ENCODE measurements around the gene KRT84.
"Not testable (repeated sequence)": the region's sequence is repeated elsewhere in the genome, so short reads cannot be mapped to it uniquely, and the experiment has no call there.

The KRT84 gene

DNA sequence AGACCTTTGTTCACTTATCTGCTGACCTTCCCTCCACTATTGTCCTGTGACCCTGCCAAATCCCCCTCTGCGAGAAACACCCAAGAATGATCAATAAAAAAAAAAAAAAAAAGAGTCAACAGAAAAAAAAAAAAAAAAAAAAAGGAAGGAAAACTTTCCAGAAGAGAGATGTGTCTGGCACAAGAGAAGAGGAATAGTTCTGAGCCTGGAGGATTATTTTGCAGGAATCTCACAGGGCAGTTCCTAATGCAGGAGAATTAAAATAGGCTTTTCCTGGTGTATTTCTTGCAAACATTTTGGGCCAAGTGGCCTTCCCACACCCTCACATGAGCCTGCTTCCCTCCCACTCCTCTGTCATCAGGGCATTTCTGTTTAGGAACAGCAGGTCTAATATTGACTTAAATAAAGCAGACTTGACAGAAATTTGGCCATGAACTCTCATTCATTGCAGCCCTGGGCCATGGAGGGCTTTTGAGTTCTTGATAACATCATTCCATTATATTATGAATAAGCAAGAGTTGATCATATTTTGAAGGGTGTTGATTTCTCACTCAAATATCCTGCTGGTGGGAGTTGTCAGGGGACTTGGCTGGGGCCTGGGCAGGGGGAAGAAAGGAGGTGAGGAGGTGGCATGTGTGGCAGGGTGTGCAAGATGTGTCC, 25.3 kb upstream of the KRT84 start:
- not testable (repeated sequence) for DNase-seq

DNA sequence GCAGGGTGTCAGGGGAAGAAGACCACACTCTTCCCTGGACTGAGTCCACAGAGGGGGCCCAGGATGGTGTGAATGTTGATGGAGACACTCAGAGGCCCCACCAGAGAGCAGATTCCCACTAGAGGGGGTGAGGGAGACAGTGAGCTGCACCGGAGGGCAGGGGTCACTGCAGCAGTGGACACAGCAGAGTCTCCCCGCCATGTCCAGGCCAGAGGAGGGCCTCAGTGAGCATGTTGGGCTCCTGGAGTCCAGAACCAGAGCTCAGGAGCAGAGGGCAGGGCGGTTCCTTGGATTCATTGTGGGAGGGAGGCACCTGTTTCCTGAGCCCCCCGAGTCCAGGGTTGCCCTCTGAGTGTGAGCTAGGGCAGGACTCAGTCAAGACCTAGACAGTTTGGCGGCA, 22.5 kb upstream of the KRT84 start:
- DNase-seq: no peak

DNA sequence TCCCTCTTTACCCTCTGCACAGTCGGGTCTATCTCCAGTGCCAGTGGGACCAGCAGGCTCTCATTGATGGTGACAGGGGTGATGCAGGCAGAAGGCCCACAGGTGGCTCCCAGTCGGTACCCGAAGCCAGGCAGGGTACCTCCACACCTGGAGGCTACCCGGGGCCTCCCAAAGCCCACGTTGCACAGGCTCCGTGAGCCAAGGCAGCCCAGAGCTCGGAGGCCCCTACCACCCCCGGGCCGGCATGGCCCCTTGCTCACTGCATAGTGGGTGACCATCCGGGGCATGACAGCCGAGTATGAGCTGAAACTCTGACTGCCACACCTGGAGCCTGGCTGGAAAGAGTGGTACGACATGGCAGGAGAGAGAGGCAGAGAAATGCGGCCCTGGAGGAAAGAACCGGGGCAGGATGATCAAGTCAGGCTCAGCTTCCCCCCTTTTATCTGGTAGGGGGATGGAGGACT, 20.5 kb upstream of the KRT84 start, which contains the start of gene KRT82:
Gene KRT82 (minus strand): TSS at position 414 of the 464 bp plus-strand sequence. CDS start 58 bp downstream, at position 356.
- DNase-seq: no peak

DNA sequence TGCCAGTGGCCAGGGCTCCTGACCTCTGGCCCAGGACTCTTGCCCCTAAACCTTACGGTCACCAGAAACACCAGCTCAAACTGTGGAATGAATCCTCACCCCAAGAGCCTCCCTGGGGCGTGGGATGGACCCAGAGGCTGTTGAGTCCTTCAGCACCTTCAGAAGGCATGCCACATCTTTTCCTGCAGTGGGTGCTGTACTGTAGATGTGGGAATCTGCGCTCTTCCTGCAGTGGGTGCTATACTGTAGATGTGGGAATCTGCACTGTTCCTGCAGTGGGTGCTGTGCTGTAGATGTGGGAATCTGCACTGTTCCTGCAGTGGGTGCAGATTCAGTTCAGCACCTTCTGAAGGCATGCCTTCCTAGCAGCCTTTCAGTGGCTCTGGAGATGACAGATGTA, 19.5 kb upstream of the KRT84 start:
- DNase-seq: no peak

DNA sequence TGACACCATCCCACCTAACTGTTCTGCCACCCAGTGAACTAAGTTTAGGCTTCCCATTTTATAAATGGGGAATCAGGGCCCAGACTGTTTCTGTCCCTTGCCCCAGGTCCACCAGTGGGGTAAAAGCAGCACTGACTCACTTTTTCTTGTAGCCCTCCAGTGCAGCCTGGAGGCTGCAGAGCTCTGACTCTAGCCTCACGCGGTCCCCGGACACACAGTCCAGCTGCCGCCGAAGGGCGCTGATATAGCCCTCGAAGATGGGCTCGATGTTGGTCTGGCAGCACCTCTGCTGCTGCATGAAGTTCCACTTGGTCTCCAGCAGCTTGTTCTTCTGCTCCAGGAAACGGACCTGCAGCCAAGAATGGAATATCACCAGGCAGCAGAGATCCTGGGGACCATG, 18.1 kb upstream of the KRT84 start:
- DNase-seq: no peak

DNA sequence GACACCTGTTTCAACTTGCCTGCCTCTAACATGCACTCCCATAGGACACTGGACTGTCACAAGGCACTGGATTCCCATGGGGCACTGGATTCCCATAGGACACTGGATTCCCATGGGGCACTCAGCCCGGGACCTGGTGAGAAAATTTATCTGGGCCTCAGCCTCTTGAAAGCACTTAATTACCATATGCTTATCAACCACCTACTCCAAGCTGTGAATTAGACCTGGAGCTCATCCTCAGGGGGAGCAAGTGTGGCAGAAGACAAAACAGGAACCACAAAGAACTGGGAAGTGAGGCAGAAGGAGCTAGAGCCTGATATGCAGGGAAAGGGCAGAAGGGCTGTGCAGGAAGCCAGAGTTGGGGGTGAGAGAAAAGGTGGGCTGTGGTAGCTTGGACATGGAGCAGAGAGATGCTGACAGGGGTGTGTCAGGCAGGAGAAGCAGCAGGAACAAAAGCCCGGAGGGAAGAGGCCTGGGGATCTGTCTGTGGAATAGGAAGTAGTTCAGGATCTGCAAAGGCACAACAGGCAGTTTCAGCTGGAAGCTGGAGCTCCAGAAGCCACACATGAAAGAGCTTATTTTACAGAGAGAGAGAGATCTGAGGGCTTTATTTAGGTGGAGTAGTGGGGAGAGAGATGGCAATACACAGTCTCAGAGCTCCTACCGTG, 17.6 kb upstream of the KRT84 start:
- DNase-seq: no peak

DNA sequence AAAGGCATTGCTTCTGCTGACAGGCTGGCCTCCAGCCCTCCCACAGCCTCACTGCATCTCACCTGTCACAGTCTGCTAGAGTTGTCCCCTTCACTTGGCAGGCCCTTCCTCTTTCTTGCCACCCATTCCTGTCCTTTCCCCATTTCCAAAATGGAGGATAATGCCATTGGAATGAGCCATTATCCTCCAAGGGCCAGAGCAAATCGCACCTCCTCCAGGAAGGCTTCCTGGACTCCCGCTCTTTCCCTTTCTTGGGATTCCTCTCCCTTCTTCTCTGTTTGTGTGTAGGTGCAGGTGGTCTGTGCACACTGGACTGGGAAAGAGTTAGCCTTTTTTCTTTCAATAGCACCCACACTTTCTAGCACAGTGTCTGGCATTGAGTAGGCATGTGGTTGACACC, 16.9 kb upstream of the KRT84 start:
- no peak for DNase-seq

DNA sequence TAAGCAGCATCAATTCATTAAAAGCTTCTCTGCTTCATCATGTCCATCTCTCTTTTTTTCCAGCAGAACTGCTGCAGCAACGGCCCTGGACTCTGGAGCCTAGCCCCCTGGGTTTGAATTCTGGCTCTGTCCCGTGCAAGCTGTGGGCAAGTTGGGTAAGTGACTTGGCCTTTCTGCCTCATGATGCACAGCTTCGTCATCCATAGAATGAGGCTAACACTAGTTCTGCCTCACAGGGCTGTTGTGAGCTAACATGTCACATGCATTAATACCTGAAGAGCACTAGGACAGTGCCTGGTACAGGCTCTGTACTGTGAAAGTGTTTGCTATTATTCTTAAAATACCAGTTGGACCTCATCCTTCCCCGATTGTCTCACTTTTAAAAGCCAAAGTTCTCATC, 16.5 kb upstream of the KRT84 start:
- no peak for DNase-seq

DNA sequence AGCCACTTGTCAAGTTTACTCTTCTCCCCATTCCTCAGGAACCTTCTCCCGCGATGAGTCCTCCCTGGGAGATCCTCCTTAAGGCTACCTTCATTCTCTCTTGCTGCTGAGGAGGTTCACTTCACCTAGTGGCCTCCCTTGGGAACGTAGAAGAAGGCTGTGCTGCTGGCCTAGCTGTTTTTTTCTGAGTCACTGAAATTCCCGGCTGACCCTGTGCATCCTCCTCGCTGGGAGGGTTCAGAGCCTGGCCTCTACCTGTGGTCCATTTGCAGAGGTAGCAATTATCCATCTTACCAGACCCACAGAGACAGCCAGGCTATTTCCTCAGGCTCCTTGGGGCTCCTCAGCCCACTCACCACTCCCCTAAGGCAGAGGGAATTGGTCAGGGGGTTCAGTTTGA, 16.1 kb upstream of the KRT84 start:
- no peak for DNase-seq

DNA sequence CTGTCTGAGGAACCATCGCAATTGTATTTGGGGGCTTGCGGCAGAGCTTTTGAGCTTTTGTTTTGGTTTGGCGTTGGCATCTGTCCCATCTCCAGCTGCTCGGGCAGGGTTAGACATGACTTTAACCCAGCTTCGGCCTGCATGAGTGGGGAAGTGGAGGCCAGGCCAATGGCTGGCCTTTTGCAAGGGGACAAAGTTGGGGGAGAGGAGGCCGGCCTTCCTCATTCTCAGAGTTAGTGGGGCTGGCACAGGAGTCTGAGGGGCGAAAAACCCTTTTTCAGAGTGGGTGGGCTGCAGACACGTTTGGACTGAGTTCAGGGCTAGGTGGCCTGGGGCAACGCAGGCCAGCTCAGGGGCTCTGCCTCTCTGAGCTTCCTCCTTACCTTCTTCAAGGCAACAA, 15.5 kb upstream of the KRT84 start:
- no peak for DNase-seq

DNA sequence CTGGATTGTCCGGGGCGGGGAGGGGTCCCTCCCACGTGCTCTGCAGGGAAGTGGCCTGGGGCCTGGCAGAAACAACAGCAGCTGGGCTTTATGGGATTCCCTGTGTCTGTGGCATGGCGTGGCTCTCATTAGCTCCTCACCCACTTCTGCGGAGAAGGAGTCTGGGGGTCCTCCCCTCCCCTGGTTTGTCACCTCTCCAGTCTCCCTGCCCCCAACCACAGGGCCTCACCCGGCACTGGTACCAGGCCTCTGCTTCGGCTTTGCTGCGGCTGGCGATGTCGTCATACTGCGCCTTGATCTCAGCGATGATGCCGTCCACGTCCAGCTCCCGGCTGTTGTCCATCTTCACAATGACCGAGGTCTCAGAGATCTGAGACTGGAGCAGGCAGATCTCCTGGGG, 14.3 kb upstream of the KRT84 start:
- no peak for DNase-seq

DNA sequence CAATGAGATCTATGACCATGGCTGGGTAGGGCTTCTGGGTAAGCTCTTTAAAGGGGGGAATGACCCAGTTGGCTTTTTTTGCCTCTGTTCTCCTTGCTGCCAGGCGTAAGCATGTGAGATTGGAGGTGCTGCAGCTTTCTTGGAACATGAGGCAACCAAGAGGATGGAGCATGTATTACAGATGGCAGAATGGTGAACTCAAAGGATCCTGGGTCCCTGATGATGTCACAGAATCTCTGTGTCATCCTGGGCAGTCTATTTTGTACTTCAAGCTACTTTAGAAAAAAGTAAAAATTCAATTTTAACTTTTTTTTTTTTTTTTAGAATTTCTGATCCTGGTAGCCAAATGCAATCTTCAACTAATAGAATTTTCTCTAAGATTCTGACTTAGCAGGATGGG, 12.7 kb upstream of the KRT84 start:
- DNase-seq: no peak

DNA sequence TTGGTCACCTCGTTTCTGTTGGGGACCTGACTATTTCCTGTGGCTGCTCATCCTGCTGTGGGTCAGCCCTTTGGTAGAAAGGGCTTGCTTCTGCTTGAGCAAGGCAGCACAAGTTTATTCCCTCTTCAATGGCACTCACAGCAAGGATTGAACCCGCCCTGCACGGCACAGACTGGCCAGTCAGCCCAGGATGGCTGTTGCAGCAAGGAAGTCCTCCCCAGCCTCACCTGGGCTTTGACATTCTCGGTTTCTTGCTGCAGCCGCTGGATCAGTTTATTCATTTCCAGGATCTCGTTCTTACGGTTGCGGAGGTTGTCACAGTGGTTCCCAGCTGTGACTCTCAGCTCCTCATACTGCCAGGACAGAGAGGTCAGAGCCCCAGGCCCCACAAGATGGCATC, 11.2 kb upstream of the KRT84 start:
- no peak for DNase-seq

DNA sequence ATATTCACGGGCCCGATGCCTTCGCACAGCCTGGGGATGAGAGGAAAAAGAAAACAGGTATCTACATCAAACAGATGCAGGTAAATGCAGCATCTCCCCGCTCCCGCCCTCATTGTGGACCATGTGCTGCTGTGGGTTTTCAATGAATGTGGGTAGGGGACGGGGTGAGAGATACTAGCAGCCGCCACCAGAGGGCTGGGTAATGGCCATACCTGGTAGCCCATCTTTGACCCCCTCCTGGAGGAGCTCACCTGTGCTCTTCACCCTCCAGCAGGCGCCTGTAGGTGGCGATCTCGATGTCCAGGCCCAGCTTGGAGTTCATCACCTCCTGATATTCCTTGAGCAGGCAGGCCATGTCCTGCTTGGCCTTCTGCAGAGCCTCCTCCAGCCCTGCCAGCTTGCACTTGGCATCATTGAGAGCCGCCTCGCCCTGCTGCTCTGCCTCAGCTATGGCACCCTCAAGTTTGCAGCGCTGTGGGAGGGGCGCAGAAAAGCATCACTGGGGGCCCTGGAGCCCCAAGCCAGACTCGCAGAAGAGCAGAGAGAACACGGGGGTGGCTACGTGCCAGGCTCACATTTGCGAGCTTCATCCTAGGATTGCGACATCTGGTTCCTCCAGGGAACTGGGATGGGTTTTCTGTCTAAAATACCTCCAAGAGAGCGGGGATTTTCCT, 10.4 kb upstream of the KRT84 start:
- no peak for DNase-seq

DNA sequence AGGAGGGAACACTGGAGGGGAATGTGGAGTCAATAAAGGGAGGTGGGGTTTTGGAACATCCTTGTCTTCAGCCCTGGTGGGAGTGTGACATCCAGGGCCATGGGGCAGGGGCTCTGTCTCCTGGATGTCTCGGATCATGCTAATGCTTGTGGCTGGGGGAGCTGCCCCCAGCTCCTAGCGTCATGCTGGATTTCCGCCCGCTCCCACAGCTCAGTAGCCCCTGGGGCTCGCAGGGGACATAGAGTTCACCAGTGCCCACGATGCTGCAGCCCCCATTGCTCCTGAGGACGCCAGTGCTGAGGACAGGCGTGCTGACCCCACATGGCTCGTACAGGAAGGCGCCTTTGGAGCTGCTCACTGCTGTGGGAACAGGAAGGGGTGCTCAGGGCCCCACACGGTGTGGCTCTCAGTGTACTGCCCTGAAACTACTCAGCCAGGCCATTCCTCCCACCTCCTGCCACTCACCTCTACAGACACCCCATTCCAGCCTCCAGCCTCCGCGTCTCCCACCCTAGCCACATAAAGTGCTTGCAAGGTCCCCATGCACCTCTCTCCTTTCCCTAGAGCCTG, 9.5 kb upstream of the KRT84 start:
- no peak for DNase-seq

DNA sequence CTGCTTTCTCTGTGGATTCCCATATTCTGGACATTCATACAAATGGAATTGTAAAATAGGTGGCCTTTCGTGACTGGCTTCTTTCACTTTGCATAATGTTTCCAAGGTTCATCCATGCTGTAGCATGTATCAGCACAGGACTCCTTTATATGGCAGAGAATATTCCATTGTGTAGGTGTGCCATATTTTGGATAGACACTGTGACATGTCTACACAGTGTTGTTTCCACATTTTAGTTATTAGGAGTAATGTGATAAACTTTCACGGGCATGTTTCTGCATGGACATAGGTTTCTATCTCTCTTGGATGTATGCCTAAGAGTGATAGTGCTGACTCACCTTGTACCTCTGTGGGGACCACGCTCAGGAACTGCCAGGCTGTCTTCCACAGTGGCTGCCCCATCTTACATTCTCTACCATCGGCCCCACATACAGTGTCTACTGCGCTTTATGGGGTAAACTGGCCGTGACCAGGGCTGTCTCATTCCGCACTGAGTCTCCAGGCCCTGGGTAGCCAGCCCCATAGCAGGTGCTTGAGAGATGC, 7.1 kb upstream of the KRT84 start:
- no peak for DNase-seq

DNA sequence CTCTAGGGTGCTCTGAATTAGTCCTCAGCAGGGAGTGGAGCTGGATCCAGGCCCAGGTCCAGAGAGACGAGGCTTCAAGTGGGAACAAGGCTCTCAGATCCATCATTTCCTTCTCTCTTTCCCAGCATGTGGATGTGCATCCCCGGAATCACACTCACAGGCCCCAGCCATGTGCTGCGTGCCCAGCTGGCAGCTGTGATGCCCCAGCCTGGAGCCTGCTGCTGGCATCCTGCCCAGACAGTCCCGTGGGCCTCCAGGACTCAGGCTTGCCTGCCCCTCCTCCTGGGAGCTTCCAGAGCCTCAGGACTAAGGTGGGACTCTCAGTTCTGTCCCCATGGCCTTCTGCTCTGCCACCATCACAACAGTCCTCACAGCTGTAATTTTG, 6.2 kb upstream of the KRT84 start:
- DNase-seq: no peak

DNA sequence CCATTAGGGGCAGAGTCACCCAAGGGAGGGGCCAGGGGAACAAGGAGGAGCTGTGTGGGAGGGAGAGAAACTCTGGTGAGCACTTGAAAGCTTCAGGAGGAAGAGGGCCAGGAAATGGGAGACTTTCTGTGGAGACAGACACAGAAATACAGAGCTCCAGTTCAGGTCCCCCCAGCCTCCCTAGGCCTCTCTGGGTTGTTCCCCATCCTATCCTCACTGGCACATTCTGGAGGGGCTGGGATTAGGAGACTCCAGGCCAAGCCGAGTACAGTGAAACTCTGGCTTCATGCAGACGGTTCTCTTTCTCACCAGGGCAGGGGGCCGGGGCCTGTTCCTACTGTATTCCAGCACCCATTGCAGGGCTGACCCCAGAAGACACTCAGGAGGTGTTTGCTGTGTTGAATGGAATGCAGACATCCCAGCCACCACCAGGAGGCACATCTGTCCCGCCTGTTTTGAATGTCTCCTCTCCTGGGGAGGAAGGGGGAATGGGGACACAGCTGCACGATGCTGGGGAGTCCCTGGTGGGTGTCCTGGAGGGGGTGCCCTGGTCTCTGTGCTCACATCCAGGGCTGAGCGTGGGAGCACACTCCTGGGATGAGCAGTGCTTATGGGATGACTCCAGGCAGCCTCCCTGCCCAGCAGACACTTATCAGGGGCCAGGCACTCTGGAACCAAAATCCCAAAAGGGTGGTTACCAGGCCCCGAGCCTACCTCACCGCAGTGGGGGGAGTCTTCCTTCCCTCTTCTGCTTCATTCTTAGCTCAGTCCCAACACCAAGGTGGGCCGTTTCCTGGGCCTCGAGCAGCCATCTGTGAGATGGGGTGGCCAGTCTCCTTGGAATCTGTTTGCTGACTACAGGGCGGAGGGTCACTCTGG, 5.5 kb upstream of the KRT84 start:
- no peak for DNase-seq

DNA sequence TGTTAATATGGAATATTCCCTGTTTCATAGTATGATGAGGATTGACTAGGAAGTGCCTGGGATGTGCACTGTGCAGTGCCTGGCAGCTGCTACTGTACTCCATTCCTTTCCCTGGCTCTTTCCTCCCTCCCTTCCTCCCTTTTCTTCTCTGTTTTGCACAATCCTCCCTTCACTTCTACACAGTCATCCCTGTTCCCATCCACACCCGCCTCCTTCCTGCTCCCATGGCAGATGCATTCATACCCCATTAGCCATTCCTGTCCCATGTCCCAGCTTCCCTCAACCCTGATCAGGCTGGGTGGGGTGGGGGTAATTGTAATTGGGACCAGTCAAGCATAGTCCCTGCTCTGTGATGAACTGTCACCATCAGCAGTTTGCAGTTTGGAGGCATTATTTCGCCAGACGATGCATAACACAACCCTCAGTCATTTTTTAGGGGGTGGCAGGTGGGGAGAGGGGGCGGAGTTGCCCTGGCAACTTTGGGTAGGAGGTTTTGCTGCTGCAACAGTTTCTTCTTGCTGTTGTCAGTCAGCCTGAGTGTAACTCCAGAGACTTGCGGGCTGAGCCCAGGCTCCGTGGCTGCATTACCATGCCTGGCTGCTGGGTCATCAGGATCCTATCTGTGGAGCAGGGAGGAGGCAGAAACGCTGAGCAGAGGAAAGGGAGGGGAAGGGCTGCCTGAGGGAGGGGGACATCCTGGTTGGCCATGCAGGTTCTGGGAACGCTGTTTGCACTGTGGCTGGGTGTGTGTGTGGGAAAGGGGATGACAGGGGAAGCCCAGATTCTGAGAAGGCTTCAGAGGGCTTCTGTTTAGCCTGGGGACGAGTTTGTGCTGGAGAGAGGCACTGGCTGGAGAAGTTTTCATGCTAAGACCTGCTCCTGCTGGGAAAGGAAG, 4.1 kb upstream of the KRT84 start:
- no peak for DNase-seq

DNA sequence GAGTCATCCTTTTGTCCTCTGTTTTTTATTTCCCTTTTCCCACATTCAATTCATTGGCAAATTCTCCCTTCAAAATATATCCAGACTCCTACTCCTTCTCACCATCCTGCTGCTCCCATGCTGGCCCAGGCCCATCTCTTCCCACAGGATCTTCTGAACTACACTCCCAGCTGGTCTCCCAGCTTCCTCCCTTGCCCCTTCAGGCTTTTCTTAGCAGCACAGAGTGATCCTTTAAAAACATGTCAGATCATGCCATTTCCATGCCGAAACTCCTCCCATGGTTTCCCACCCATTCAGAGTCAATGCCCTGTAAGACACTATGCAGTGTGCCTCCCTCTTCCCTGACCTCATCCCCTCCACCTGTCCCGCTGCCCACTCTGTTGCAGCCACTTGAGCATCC, 2.4 kb upstream of the KRT84 start:
- DNase-seq: no peak

DNA sequence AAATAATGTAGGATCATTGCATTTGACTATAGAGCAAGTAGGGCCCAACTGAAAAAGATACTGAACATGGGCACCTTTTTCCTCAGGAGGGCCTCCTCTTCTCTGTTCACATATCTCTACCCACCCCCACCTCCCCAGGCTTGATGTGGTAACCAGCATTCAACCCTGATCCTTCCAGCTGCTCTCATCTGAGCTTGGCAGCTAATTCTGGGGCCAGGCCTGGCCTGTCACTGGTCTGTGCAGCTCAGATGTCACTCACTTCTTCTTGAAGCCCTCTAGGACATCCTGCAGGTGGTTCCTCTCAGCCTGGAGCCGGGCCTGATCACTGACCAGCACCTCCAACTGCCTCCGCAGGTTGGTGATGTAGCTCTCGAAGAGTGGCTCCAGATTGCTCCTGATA, 2.1 kb downstream of the KRT84 start:
- no peak for DNase-seq

DNA sequence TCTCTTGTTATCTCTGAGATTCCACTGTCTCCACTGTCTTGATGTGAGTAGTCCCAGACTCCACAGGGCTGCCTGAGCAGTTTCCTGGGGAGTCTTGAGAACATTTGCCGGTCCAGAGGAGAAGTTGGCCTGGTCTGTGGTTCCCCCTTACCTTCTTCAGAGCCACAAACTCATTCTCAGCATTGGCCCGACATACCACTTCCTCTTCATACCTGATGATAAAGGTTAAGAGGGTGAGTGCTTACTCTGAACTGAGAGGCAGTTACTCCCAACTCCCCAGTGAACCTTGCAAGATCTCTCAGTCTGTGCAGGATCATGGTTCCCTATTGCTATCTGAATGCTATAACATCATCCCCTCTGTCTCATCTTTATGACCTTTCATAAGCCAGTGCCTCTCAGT, 2.6 kb downstream of the KRT84 start:
- no peak for DNase-seq
